NCI-H446 (cell line): ENCODE results near the gene ARHGEF33.

Experiments used
- DNase-seq, 2 experiments: peaks; one replicate each; lab custom pipeline; 2025; lab: John Stamatoyannopoulos, UW

ARHGEF33 gene

DNA sequence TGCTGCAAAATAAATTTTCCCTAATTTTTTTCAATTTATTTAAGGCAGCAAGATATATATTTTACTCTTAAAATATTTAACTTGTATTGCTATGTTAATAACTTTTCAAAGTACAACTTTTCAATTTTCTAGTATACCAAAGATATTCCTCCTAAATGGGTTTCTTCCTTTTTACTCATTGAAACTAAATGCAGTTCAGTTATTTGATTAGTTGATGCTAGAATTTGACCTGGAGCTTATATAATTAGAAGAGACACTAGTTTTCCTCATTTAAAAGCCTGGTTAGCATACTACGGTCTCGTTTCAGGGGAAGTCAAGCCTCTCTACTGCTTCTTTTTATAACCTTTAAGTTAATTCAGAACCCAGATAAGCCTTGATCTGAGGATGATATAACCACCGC is at the start of gene ARHGEF33:
Gene ARHGEF33, plus strand, starts transcription at position 301 of the 400 bp plus-strand sequence. CDS start 29,573 bp downstream, outside the sequence.
- no peak for DNase-seq

DNA sequence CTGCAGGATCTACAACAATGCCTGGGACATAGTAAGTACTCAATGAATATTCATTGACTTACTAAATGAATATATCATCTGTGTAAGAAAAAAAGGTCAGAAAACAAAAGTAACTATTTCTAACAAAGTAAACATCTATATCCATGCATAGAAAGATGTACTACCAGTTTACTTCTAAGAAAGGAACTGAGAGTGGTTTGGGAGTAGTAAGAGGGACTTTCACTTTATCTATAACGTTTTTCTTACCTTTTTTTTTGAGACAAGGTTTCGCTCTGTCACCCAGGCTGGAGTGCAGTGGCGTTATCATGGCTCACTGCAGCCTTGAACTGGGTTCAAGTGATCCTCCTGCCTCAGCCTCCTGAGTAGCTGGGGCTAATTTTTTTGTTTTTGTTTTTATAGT is 39.6 kb upstream of the ARHGEF33 start:
- no peak for DNase-seq

DNA sequence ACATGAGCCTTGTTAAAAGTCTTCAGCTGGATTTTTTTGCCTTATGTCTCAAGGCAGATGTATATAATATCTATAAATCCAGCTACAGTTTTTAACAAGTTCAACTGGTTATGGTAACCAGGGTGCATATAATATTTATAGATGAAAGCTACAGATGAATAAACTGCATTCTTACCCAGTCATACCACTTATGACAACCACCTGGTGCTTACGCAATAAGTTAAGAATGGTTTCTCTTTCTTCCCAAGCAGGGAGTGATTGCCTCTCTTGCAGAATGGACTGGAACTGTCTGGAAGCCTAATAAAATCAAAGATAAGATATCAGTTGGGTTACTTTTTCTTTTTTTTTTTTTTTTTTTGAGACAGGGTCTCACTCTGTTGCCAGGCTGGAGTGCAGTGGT is 33.5 kb upstream of the ARHGEF33 start:
- DNase-seq = no peak

DNA sequence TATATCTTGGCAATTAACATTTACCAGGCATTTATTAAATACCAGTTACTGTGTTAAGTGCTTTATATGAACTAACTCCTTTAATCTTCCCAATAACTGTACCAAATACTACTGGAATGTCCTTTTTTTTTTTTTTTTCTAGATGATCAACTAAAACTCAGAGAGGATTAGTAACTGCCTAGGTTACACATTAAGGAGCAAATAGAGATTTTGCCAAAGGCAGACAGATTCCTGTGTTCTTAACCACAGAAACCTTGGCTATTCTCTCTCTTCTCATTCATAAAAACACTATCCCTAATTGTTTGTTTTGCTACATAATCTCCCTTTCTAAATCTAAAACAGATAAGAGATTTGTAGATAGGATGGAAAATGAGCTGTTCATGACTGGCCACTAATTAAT is 27.2 kb upstream of the ARHGEF33 start:
- DNase-seq = no peak

DNA sequence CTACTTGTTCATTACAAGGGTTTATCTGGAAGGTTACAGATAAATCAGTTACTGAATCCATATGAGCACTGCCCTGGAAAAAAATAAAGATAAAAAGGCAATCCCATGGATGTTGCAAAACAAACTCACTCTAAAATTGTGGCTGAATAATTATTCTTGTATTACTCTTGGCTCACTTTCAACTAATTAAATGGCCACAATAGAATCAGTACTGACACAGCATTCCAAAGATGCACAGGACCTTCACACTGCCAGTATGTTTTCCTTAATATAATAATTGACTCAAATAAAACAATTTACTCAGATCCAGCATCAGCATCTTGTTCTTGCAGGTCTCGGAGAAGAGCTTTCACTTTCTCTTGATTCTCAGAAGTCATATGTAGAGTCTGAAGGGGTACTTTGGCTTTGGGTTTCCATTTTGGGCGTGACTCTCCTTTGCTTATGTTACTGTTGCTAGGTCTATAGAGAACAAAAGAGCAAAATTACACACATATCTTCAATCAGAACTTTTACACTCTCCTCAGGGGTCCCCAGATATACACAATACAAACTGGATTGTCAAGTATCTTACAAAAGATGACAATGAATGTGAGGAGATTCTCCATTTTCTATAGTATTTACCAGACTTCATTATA is 26.5 kb upstream of the ARHGEF33 start:
- DNase-seq = no peak

DNA sequence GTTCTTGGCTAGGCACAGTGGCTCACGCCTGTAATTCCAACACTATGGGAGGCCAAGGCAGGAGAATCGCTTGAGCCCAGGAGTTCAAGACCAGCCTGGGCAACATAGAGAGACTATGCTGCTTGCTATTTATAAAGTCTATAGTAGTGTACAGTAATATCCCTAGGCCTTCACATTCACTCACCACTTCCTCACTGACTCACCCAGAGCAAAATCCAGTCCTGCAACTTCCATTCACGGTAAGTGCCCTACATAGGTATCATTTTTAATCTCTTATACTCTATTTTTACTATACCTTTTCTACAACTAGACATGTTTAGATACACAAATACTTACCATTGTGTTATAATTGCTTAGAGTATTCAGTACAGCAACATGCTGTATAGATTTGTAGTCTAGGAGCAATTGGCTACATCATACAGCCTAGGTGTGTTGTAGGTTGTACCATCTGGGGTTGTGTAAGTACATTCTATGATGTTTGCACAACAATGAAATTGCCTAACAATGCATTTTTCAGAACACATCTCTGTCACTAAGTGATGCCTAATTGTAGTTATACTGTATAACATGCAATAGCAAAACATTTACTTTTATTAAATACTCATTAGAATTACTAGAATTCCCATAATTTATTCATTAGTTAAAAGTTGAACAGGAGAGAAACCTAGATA is 22.8 kb upstream of the ARHGEF33 start:
- no peak for DNase-seq

DNA sequence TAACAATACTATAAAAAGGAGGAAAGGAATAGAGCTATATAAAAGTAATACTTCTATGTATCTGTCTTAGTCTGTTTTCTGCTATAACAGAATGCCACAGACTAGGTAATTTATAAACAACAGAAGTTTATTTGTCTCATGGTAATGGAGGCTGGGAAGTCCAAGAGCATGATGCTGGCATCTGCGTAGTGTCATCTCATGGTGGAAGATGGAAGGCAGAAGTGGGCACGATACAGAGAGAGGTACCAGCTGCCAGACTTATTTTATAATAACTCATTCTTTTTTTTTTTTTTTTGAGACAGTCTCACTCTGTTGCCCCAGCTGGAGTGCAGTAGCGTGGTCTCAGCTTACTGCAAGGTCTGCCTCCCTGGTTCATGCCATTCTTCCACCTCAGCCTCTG is 18.2 kb upstream of the ARHGEF33 start:
- no peak for DNase-seq

DNA sequence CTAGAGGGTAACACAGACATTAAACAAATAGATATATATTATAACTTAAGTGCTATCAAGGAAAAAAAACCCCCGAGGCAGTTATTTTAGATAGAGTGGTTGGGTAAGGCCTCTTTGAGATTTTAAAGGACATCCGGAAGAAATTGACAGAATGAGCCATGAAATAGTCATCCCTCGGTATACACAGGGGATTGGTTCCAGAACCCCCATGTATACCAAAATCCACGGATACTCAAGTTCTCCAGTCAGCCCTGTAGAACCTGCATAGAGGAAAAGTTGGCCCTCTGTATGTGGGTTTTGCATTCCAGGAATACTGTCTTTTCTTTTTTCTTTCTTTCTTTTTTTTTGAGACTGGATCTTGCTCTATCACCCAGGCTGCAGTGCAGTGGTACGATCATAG is 15.9 kb upstream of the ARHGEF33 start:
- DNase-seq = no peak

DNA sequence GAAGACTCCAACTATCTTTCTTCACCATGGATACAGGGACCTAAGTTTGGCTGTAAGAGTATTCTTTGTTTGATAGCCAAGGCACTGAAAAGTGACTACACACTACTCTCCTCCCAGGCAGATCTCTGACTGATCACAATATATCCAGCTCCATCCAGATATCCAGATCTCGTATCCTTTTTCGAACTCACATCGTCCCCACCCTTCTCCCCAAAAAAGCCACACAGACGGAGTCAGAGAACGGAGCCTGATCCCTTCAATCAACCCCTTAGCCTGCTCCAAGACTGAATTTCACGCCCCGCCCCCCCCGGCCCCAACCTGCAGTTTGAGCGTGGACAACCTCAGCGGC is 14.5 kb upstream of the ARHGEF33 start:
- no peak for DNase-seq

DNA sequence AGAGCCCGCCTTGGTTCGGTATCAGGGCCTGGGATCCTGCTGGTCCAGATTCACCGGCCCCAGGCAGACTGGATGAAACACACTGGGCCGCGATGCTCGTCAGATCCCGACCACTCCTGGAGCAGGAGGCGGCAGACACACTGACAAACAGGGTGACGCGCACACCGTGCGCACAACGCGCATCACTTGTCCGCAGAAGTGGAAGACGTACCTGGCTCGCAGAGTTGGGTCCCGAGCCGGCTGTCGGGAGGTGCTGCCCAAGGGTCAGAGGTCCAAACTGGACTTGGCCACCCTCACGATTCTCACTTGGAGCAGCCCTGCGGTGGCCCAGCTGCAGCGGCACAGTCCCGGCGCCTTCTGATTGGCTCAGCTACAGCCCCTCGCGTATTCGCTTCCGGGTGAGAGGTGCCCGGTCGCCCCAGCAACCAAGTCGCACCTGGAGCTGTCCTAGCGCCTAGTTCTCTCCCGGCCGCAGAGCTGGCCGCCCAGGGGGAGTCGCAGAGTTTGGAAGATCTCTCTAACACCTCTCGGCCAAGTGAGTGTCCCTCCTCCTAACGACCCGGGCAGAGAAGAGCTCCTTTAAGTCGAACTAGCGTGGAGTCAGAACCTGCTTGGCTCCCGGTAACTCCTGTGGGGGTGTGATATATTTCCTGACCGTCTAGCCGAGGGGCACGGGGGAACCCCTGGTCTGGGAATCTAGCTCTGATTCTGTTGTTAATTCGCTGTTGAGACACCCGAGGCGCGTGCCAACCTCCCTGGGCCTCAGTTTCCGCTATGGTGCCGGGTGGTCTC is 13.9 kb upstream of the ARHGEF33 start, which contains the start of the genes DHX57 and MORN2:
Gene DHX57, minus strand, starts transcription at position 359 of the 792 bp plus-strand sequence. CDS start 7,529 bp downstream, outside the sequence.
Gene MORN2, plus strand, starts transcription at position 401 of the 792 bp plus-strand sequence.
- peak; percentile 52 to 74 for DNase-seq

DNA sequence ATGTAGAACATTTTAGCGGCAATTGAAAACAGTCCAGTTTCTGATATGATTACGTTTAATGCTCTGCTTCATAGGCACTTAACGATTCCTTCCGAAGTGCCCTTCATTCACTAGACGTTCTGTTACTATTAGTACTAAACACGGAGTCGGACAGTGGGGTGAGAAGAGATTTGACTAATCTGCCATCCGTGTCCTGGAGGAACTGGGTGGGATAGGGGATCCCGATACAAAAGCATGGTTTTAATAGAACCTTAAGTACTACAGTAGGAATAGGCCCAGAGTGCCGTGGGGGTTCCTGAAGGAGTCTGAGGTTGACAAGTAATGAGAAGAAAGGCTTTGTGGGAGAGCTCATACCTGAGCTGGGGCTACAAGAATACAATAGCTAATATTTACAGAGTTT is 13.3 kb upstream of the ARHGEF33 start:
- no peak for DNase-seq

DNA sequence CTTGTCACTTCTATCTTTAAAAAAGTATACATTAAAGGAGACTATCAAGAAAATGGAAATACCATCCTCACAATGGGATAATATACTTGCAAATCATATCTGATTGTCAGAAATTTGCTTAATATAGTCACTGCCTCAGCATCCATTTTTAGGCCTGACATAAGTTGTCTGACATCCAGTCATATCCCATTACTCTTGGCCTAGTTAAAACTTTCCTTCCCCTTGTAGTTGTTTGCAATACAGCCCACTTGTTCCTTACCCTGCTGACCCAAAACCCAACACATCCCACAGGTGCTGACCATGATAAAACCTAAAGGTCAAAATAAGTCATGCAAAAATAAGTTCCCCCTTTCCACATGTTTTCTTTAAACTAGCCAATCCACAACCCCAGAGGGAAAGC is 3.6 kb upstream of the ARHGEF33 start:
- DNase-seq = no peak

DNA sequence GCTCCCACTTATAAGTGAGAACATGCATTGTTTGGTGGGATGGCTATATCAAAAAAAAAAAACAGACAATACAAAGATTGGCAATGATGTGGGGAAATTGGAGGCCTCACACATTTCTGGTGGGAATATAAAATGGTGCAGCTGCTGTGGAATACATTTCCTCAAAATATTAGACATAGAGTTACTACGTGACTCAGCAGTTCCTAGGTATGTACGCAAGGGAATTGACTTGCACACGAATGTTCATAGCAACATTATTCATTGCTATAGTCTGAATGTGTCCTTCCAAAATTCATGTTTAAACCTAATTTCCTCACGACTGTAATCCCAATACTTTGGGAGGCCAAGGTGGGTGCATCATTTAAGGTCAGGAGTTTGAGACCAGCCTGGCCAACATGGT is 2.3 kb upstream of the ARHGEF33 start:
- DNase-seq = no peak

DNA sequence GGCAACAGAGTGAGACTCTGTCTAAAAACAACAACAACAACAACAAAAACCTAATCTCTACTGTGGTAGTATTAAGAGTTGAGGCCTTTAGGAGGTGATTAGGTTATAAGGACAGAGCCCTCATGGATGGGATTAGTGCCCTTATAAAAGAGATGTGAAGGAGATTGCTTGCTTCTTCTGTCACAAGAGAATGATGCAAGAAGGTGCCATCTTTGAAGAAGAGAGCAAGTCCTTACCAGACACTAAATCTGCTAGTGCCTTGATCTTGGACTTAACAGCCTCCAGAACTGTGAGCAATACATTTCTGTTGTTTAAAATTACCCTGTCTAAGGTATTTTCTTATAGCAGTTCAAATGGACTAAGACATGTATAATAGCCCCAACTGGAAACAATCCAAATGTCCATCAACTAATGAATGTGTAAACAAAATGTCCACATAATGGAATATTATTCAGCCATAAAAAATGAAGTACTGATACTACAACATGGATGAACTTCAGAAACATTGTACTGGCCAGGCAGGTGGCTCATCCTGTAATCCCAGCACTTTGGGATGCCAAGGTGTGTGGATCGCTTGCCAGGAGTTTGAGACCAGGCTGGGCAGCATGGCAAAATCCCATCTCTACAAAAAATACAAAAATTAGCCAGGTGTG is 1.6 kb upstream of the ARHGEF33 start:
- DNase-seq = no peak

DNA sequence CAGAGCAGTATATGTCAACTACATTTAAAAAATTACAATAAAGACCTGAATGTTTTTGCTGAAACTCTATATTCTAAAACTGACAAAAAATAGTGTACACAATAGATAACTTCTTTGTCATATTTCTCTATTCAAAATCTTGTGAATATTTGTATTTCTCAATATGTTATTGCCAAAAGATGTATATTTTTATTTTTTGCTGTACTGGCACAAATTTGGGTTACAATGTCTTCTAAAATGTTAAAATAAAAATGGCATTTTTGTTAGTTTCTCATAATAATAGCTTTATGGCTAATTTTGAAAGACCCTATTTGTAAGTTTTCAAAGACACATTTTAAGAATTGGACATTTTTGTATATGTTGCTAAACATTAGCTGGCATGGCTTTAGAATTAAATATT is 630 bp upstream of the ARHGEF33 start:
- DNase-seq = no peak

DNA sequence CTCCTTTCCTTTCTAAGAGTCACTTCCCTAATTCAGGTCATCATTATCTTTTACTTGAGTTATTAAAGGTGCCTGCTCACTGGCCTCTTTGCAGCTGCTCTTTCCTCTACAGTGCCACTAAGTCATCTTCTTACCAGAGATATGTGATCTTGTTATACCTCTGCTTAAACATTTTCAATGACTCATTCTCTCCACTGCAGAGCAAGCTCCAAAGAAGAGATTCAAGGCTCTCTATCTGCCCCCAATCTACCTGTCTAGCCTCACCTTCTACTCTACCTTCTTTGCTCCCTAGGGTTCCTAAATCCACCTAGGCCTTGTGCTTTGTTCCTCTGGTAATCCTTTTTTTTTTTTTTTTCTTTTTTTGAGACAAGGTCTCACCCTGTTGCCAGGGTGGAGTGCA is 3.1 kb downstream of the ARHGEF33 start:
- no peak for DNase-seq

DNA sequence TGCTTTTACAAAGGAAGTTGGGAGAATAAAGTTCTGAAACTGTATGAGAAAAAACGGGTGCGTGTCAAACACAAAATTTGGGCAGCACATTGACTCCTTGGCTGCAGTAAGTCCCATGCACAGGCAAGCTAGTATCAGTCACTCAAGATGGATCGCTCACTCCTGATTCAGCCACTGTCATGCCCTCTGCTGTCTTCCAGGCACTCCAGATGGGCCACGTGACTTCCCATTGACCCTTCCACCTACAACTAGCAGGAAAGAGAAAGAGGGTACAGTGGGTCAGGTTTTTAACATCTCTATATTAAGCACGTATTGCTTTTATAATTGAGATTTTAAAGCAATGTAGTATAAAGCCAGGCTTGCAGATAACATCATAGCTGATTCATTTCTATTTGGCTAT is 8.6 kb downstream of the ARHGEF33 start:
- DNase-seq = no peak

DNA sequence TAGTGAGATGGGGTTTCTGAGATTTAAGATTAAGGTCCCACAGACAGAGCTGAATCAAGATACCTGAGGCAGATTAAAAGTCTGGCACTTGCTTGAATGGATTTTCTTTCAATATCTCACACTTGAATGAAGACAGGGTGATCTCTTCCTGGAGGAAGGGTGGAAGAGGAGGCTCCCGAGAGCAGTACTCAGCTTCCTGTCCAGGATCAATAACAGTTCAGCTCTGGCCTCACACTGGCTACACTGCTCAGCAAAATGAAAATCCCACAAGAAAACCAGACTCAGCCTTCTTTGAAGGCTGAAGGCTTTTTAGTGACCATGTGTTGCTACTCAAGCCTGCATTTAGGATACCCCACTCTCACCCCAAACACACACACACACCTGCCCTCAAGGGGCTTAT is 11.1 kb downstream of the ARHGEF33 start:
- no peak for DNase-seq

DNA sequence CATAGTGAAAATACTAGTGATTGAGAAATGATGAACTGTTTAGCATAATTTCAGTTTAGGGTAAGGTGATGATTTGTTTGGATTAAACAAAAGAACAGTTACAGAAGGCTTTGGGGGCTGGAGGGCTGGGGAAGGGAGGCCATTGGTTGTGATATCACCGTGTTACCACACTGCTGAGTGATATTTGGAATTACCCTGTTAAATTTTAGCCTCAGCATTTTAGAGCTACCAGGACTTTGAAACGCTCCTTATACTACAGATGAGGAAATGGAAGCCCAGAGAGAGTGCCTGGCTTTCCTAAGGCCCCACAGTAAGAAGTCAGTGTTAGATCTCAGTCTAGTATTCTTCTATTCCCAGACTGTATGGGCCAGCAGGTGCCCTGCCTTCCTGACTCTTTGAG is 15.6 kb downstream of the ARHGEF33 start:
- DNase-seq = no peak

DNA sequence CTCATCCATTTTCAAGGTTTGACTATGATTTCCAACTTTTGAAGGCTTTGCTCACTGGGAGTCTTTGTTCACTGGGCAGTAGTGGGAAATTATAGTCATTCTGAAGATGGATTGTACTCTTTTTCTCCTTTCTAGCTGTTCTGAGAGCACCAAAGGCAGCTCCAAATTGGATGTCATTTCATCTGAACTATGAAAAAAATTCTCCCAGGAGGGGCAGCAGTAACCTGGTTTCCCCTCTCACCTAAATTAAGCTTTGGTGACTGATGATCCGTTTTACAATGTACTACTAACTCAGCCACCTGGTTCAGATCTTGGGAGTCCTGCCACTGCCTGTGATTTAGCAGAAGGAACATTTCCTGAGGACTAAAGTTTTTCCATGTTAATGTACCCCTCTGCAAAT is 17.6 kb downstream of the ARHGEF33 start:
- no peak for DNase-seq

DNA sequence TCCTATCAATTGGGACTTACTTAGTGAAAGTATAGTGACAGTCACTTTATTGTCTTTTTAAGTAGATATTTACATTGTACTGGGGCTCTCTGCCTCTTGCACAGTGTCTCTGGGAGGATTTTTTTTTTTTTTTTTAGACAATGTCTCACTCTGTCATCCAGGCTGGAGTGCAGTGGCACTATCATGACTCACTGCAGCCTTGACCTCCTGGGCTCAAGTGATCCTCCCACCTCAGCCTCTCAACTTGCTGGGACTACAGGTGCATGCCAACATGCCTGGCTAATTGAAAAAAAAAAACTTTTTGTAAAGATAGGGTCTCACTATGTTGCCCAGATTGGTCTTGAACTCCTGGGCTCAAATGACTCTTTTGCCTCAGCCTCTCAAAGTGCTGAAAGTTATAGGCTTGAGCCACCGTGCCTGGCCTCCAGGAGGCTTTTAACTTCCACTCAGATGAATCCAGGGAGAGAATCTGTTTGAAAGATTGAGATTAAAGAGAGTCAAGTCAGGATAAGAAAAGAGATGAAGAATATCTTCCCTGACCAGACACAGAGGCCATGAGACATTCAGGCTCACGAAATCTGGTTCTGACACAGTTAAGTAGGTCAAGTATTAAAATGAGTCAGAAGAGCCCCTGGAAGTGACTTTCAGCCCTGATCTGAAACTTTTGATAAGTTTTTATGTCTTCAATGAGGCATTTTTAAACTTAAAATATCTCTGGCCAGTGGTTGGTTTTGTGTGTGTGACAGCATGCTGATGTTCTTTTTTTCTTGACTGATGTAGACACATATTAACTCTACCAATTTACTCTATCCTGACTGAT is 18.3 kb downstream of the ARHGEF33 start:
- DNase-seq = no peak

DNA sequence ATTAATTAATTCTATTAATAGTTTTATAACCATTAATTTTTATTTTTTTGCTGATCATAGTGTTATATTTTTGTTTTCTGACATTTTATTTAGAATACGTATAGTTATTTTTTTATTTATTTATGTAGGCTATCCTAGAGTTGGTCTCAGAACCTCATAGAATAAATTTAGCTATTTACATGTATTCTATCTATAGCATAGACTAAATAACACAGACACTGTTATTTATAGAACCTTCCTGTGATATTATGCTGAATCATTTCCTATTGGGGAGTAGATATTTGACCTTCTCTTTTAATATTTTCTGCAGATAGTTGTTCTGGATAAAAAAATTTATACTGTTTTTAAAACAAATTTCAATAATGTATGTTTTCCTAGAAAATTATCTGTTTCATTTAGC is 20.2 kb downstream of the ARHGEF33 start:
- DNase-seq = no peak
